Measurements from ENCODE around the gene SDK1. TPM values are rescaled to one million over a fixed set of nuclear protein-coding genes. Genes with fewer than 3 reads are reported as not detected.
A peak's percentile ranks its signal among the peaks of the same experiment; 100 is the strongest.

SDK1 gene
- total RNA-seq, 1 donor, result 0.36 TPM

DNA sequence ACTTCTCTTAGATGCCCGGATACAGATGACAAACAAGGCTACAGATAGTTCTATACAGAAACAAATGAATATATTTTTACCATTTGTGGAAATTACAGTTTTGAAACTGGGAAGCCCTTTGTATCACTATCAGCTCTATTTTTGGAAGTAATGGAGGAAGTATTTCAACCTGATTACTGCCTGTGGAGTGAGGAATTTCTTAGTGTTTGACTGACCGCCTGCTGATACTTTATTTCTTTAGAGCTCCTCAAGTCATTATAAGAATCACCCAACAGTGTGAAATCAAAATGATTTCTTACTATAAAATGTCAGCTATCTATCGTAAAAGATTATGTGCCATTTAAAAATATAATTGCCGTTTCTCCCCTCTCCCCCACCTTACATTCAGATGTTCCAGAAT, 290.9 kb downstream of the SDK1 start:
- TF ChIP-seq, protein P1, sequence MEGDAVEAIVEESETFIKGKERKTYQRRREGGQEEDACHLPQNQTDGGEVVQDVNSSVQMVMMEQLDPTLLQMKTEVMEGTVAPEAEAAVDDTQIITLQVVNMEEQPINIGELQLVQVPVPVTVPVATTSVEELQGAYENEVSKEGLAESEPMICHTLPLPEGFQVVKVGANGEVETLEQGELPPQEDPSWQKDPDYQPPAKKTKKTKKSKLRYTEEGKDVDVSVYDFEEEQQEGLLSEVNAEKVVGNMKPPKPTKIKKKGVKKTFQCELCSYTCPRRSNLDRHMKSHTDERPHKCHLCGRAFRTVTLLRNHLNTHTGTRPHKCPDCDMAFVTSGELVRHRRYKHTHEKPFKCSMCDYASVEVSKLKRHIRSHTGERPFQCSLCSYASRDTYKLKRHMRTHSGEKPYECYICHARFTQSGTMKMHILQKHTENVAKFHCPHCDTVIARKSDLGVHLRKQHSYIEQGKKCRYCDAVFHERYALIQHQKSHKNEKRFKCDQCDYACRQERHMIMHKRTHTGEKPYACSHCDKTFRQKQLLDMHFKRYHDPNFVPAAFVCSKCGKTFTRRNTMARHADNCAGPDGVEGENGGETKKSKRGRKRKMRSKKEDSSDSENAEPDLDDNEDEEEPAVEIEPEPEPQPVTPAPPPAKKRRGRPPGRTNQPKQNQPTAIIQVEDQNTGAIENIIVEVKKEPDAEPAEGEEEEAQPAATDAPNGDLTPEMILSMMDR (IDR thresholded peaks at IDR 0.05; ENCODE audit: extremely low read depth, low read depth, low read length), result no peak
- no peak overlapping the region for H2AFZ ChIP-seq (ENCODE audit: low read length)
- no peaks in the 10 kb centered on the region for H4K20me1 ChIP-seq (ENCODE audit: insufficient read depth, low read length)
- DNase-seq (ENCODE audit: insufficient read length, low spot score, missing footprints), result no peak
- H3K9me3 ChIP-seq (ENCODE audit: low read depth, low read length), result no peaks in the 10 kb centered on the region
- H3K4me2 ChIP-seq (ENCODE audit: insufficient read depth, low read length), result no peak overlapping the region
- H3K27ac ChIP-seq (ENCODE audit: low read depth, low read length), result no peak overlapping the region
- H3K79me2 ChIP-seq (ENCODE audit: insufficient read depth, low read length), result no peaks in the 10 kb centered on the region
- no peaks in the 10 kb centered on the region for H3K36me3 ChIP-seq (ENCODE audit: insufficient read depth, low read length)
- no peaks in the 10 kb centered on the region for H3K4me1 ChIP-seq (ENCODE audit: insufficient read depth, low read length)
- H3K4me3 ChIP-seq (ENCODE audit: insufficient read depth, low read length), result no peak overlapping the region
- H3K27me3 ChIP-seq (ENCODE audit: insufficient read depth, low read length), result no peaks in the 10 kb centered on the region

DNA sequence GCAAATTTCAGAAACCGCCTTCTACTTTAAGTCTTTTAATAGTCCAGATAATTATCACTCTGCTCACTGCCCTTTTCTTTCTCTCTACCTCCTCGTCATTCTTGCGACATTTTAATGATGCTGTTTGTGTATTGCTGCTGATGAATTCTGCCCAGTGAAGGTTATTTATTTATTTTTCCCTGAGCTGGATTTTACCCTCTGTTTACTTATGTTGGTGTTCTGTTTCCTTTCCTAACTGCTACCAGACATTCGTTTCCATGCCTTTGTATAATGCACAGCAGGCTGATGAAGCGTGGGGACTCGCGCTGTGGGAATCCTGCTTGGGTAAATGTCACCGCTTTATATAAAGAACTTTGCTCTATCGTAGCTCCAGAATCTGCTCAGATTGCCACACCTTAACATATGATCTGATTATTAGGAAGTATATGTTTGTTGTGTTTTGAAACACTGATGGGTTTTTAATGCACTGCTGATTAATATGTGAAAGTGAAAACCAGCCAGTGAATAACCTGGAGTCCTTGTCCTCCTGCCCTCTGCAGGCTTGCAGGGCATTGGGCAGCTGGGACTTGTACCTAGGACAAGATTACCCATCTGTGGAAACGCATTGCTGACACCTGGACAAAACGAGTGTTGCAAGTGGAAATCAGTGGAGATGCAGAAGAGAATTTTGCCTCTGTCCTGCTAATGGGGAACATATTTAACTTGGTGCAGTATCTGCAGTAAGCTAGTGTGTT, 291.5 kb downstream of the SDK1 start:
- Histone ChIP-seq H3K4me2 (ENCODE audit: insufficient read depth, low read length) (no peak overlapping the region), H3K27ac (ENCODE audit: low read depth, low read length) (no peak overlapping the region), H3K79me2 (ENCODE audit: insufficient read depth, low read length) (no peaks in the 10 kb centered on the region), H2AFZ (ENCODE audit: low read length) (peak overlapping the region; percentile 29), H4K20me1 (ENCODE audit: insufficient read depth, low read length) (no peaks in the 10 kb centered on the region), H3K27me3 (ENCODE audit: insufficient read depth, low read length) (no peaks in the 10 kb centered on the region), H3K4me3 (ENCODE audit: insufficient read depth, low read length) (peak overlapping the region; percentile 49), H3K36me3 (ENCODE audit: insufficient read depth, low read length) (no peaks in the 10 kb centered on the region), H3K4me1 (ENCODE audit: insufficient read depth, low read length) (no peaks in the 10 kb centered on the region), H3K9me3 (ENCODE audit: low read depth, low read length) (no peaks in the 10 kb centered on the region)
- no peak for DNase-seq (ENCODE audit: insufficient read length, low spot score, missing footprints)
- TF ChIP-seq, protein P1 (IDR thresholded peaks at IDR 0.05; ENCODE audit: extremely low read depth, low read depth, low read length), result no peak

DNA sequence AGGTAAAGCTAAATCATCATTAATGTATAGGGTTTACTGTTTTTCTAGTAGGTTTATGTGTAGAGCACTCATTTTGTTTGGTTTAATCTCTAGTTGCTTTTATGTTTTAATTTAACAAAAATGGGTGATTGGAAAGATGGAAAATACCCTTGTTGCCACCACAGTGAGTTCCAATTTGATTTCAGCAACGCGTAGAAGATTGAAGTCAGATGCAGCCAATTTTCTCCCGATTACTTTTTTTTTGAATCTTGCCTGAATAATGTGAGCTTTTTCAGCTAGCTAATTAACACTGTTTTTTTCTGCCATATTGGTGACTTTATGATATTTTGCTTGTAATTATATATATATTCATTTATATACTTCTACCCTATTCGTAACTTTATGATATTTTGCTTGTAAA, 293.8 kb downstream of the SDK1 start:
- DNase-seq (ENCODE audit: insufficient read length, low spot score, missing footprints), result no peak
- TF ChIP-seq, protein P1 (IDR thresholded peaks at IDR 0.05; ENCODE audit: extremely low read depth, low read depth, low read length), result no peak
- H4K20me1 ChIP-seq (ENCODE audit: insufficient read depth, low read length), result no peaks in the 10 kb centered on the region
- H3K4me1 ChIP-seq (ENCODE audit: insufficient read depth, low read length), result no peaks in the 10 kb centered on the region
- H3K9me3 ChIP-seq (ENCODE audit: low read depth, low read length), result no peaks in the 10 kb centered on the region
- H3K27ac ChIP-seq (ENCODE audit: low read depth, low read length), result no peak overlapping the region
- no peak overlapping the region for H2AFZ ChIP-seq (ENCODE audit: low read length)
- H3K4me3 ChIP-seq (ENCODE audit: insufficient read depth, low read length), result no peak overlapping the region
- H3K36me3 ChIP-seq (ENCODE audit: insufficient read depth, low read length), result no peaks in the 10 kb centered on the region
- H3K27me3 ChIP-seq (ENCODE audit: insufficient read depth, low read length), result no peaks in the 10 kb centered on the region
- H3K79me2 ChIP-seq (ENCODE audit: insufficient read depth, low read length), result no peaks in the 10 kb centered on the region
- H3K4me2 ChIP-seq (ENCODE audit: insufficient read depth, low read length), result no peak overlapping the region

DNA sequence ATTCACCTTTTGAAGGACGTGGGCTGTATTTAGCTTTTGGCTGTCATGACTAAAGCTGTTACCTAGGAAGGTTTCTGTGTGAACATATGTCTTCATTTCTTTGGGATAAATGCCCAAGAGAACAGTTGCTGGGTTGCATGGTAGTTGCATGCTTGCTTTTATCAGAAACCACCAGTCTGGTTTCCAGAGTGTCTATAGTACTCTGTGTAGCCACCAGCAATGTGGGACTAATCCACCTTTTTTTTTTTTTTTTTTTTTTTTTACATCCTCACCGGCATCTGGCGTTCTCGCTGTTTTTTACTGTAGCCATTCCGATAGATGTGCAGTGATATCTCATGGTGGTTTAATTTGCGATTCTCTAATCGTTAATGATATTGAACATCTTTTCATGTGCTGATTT, 297.8 kb downstream of the SDK1 start:
- Histone ChIP-seq H4K20me1 (ENCODE audit: insufficient read depth, low read length) (no peaks in the 10 kb centered on the region), H3K4me2 (ENCODE audit: insufficient read depth, low read length) (no peak overlapping the region), H3K4me1 (ENCODE audit: insufficient read depth, low read length) (no peaks in the 10 kb centered on the region), H3K79me2 (ENCODE audit: insufficient read depth, low read length) (no peaks in the 10 kb centered on the region), H3K4me3 (ENCODE audit: insufficient read depth, low read length) (no peak overlapping the region), H3K36me3 (ENCODE audit: insufficient read depth, low read length) (no peaks in the 10 kb centered on the region), H3K27ac (ENCODE audit: low read depth, low read length) (no peak overlapping the region), H2AFZ (ENCODE audit: low read length) (no peak overlapping the region), H3K9me3 (ENCODE audit: low read depth, low read length) (no peaks in the 10 kb centered on the region), H3K27me3 (ENCODE audit: insufficient read depth, low read length) (no peaks in the 10 kb centered on the region)
- no peak for DNase-seq (ENCODE audit: insufficient read length, low spot score, missing footprints)
- TF ChIP-seq, protein P1 (IDR thresholded peaks at IDR 0.05; ENCODE audit: extremely low read depth, low read depth, low read length), result no peak

Measured in osteoblast (primary cell).